DND-41 (cell line): ENCODE measurements around the gene PPP4C.

Source experiments
- ATAC-seq: fragments of 200-7000 bp; cut with Tn5 transposase; 3 replicates; pipeline ENCODE4 v1.9.1; 2021; ENCODE audit warnings: low read depth; ENCODE audit not compliant: insufficient read depth
- DNase-seq: peaks from one replicate; pipeline ENCODE4 v3.0.0-alpha.2; 2020
- H2AFZ ChIP-seq: 2 replicates; pipeline ENCODE4 v1.6.0; 2012; ENCODE audit warnings: low read depth, low read length
- H3K27ac ChIP-seq: 2 replicates; pipeline ENCODE4 v1.5.1; 2012; ENCODE audit warnings: low read length, inconsistent platforms
- H3K27me3 ChIP-seq: fragments of 200-600 bp; sonication (generic); 2 replicates; pipeline ENCODE4 v1.6.0; 2012; ENCODE audit warnings: low read length, mild to moderate bottlenecking, inconsistent platforms; ENCODE audit not compliant: insufficient read depth, poor library complexity
- H3K36me3 ChIP-seq: 2 replicates; pipeline ENCODE4 v1.5.1; 2012; ENCODE audit warnings: low read length, inconsistent platforms; ENCODE audit not compliant: insufficient read depth
- H3K4me1 ChIP-seq: 2 replicates; pipeline ENCODE4 v1.5.1; 2012; ENCODE audit warnings: mild to moderate bottlenecking, low read length; ENCODE audit not compliant: insufficient read depth
- H3K4me2 ChIP-seq: 2 replicates; pipeline ENCODE4 v1.6.0; 2012; ENCODE audit warnings: mild to moderate bottlenecking, moderate library complexity, low read length, inconsistent platforms; ENCODE audit not compliant: insufficient read depth
- H3K4me3 ChIP-seq, 2 experiments: fragments of 200-600 bp in 1 of 2; shearing (Covaris generic) in 1 of 2; 2 replicates each; pipeline ENCODE4 v1.5.1; 2012 to 2016; ENCODE audit warnings: inconsistent platforms in 2 of 2, low read length in 2 of 2, mild to moderate bottlenecking in 2 of 2, low read depth in 1 of 2, moderate library complexity in 1 of 2
- H3K79me2 ChIP-seq: 2 replicates; pipeline ENCODE4 v1.6.0; 2012; ENCODE audit warnings: low read length, inconsistent platforms; ENCODE audit not compliant: insufficient read depth
- H3K9ac ChIP-seq: 2 replicates; pipeline ENCODE4 v1.6.0; 2012; ENCODE audit warnings: low read depth, mild to moderate bottlenecking, inconsistent platforms, low read length, moderate library complexity
- H3K9me3 ChIP-seq: 2 replicates; pipeline ENCODE4 v1.5.1; 2012; ENCODE audit warnings: low read length, moderate library complexity, mild to moderate bottlenecking, inconsistent platforms; ENCODE audit not compliant: insufficient read depth, severe bottlenecking
- H4K20me1 ChIP-seq: 2 replicates; pipeline ENCODE4 v1.6.0; 2012; ENCODE audit warnings: low read length; ENCODE audit not compliant: insufficient read depth
- CTCF ChIP-seq: IDR thresholded peaks from 2 replicates; pipeline ENCODE4 v1.5.1; 2012; ENCODE audit warnings: borderline replicate concordance, low read length, moderate library complexity, mild to moderate bottlenecking; ENCODE audit not compliant: poor library complexity, severe bottlenecking; ENCODE audit errors: extremely low read depth
- EZH2 ChIP-seq: IDR thresholded peaks from 3 replicates; pipeline ENCODE4 v1.6.1; 2012; ENCODE audit warnings: borderline replicate concordance, low read depth, mild to moderate bottlenecking, moderate library complexity, low read length, inconsistent platforms; ENCODE audit not compliant: severe bottlenecking

PPP4C gene

GRCh38 chr16:30104492-30104891, 28.7 kb downstream of the PPP4C start:
- ATAC-seq (no peak), DNase-seq (no peak)
- Histone ChIP-seq H2AFZ (no peak overlapping the region), H3K4me2 (no peak overlapping the region), H3K4me3 (no peak overlapping the region), H3K36me3 (peaks cover 26% of the 10 kb centered on the region), H3K9ac (no peak overlapping the region), H3K4me1 (no peaks in the 10 kb centered on the region), H3K27me3 (no peaks in the 10 kb centered on the region), H3K27ac (no peak overlapping the region), H3K9me3 (peaks cover 2% of the 10 kb centered on the region), H3K79me2 (no peaks in the 10 kb centered on the region), H4K20me1 (no peaks in the 10 kb centered on the region)
- TF ChIP-seq CTCF, result no peak
- TF ChIP-seq EZH2, result no peak

GRCh38 chr16:30108059-30108850, 32.5 kb downstream of the PPP4C start:
- Histone ChIP-seq H3K4me2 (no peak overlapping the region), H3K4me3 (no peak overlapping the region), H3K36me3 (peaks cover 42% of the 10 kb centered on the region), H2AFZ (no peak overlapping the region), H3K9ac (no peak overlapping the region), H3K27me3 (no peaks in the 10 kb centered on the region), H3K79me2 (no peaks in the 10 kb centered on the region), H3K9me3 (no peaks in the 10 kb centered on the region), H3K4me1 (no peaks in the 10 kb centered on the region), H4K20me1 (no peaks in the 10 kb centered on the region), H3K27ac (no peak overlapping the region)
- TF ChIP-seq CTCF (no peak), EZH2 (no peak)
- no peak for ATAC-seq
- DNase-seq, result no peak

GRCh38 chr16:30110661-30111060, 34.9 kb downstream of the PPP4C start:
- no peak overlapping the region for H3K4me3 ChIP-seq
- no peak overlapping the region for H3K27ac ChIP-seq
- no peak overlapping the region for H3K9ac ChIP-seq
- no peak overlapping the region for H3K4me2 ChIP-seq
- no peaks in the 10 kb centered on the region for H3K27me3 ChIP-seq
- no peaks in the 10 kb centered on the region for H3K4me1 ChIP-seq
- DNase-seq (no peak), ATAC-seq (no peak)
- H3K36me3 ChIP-seq, result peaks cover 43% of the 10 kb centered on the region
- no peak overlapping the region for H2AFZ ChIP-seq
- no peaks in the 10 kb centered on the region for H4K20me1 ChIP-seq
- no peaks in the 10 kb centered on the region for H3K79me2 ChIP-seq
- no peaks in the 10 kb centered on the region for H3K9me3 ChIP-seq
- TF ChIP-seq EZH2 (no peak), CTCF (no peak)
